DND-41 (cell line): ENCODE measurements around the gene HNF1B.
A peak's percentile ranks its signal among the peaks of the same experiment; 100 is the strongest.

Experiments used
- ATAC-seq: fragments of 200-7000 bp; cut with Tn5 transposase; 3 replicates; pipeline ENCODE4 v1.9.1; 2021; ENCODE audit warnings: low read depth; ENCODE audit not compliant: insufficient read depth
- DNase-seq: peaks from one replicate; pipeline ENCODE4 v3.0.0-alpha.2; 2020
- H2AFZ ChIP-seq: 2 replicates; pipeline ENCODE4 v1.6.0; 2012; ENCODE audit warnings: low read depth, low read length
- H3K27ac ChIP-seq: 2 replicates; pipeline ENCODE4 v1.5.1; 2012; ENCODE audit warnings: low read length, inconsistent platforms
- H3K27me3 ChIP-seq: fragments of 200-600 bp; sonication (generic); 2 replicates; pipeline ENCODE4 v1.6.0; 2012; ENCODE audit warnings: low read length, mild to moderate bottlenecking, inconsistent platforms; ENCODE audit not compliant: insufficient read depth, poor library complexity
- H3K36me3 ChIP-seq: 2 replicates; pipeline ENCODE4 v1.5.1; 2012; ENCODE audit warnings: low read length, inconsistent platforms; ENCODE audit not compliant: insufficient read depth
- H3K4me1 ChIP-seq: 2 replicates; pipeline ENCODE4 v1.5.1; 2012; ENCODE audit warnings: mild to moderate bottlenecking, low read length; ENCODE audit not compliant: insufficient read depth
- H3K4me2 ChIP-seq: 2 replicates; pipeline ENCODE4 v1.6.0; 2012; ENCODE audit warnings: mild to moderate bottlenecking, moderate library complexity, low read length, inconsistent platforms; ENCODE audit not compliant: insufficient read depth
- H3K4me3 ChIP-seq, 2 experiments: fragments of 200-600 bp in 1 of 2; shearing (Covaris generic) in 1 of 2; 2 replicates each; pipeline ENCODE4 v1.5.1; 2012 to 2016; ENCODE audit warnings: inconsistent platforms in 2 of 2, low read length in 2 of 2, mild to moderate bottlenecking in 2 of 2, low read depth in 1 of 2, moderate library complexity in 1 of 2
- H3K79me2 ChIP-seq: 2 replicates; pipeline ENCODE4 v1.6.0; 2012; ENCODE audit warnings: low read length, inconsistent platforms; ENCODE audit not compliant: insufficient read depth
- H3K9ac ChIP-seq: 2 replicates; pipeline ENCODE4 v1.6.0; 2012; ENCODE audit warnings: low read depth, mild to moderate bottlenecking, inconsistent platforms, low read length, moderate library complexity
- H3K9me3 ChIP-seq: 2 replicates; pipeline ENCODE4 v1.5.1; 2012; ENCODE audit warnings: low read length, moderate library complexity, mild to moderate bottlenecking, inconsistent platforms; ENCODE audit not compliant: insufficient read depth, severe bottlenecking
- H4K20me1 ChIP-seq: 2 replicates; pipeline ENCODE4 v1.6.0; 2012; ENCODE audit warnings: low read length; ENCODE audit not compliant: insufficient read depth
- EZH2 ChIP-seq: IDR thresholded peaks from 3 replicates; pipeline ENCODE4 v1.6.1; 2012; ENCODE audit warnings: borderline replicate concordance, low read depth, mild to moderate bottlenecking, moderate library complexity, low read length, inconsistent platforms; ENCODE audit not compliant: severe bottlenecking
- TF ChIP-seq, protein P1 (sequence below): IDR thresholded peaks from 2 replicates; pipeline ENCODE4 v1.5.1; 2012; ENCODE audit warnings: borderline replicate concordance, low read length, moderate library complexity, mild to moderate bottlenecking; ENCODE audit not compliant: poor library complexity, severe bottlenecking; ENCODE audit errors: extremely low read depth

Gene HNF1B

DNA sequence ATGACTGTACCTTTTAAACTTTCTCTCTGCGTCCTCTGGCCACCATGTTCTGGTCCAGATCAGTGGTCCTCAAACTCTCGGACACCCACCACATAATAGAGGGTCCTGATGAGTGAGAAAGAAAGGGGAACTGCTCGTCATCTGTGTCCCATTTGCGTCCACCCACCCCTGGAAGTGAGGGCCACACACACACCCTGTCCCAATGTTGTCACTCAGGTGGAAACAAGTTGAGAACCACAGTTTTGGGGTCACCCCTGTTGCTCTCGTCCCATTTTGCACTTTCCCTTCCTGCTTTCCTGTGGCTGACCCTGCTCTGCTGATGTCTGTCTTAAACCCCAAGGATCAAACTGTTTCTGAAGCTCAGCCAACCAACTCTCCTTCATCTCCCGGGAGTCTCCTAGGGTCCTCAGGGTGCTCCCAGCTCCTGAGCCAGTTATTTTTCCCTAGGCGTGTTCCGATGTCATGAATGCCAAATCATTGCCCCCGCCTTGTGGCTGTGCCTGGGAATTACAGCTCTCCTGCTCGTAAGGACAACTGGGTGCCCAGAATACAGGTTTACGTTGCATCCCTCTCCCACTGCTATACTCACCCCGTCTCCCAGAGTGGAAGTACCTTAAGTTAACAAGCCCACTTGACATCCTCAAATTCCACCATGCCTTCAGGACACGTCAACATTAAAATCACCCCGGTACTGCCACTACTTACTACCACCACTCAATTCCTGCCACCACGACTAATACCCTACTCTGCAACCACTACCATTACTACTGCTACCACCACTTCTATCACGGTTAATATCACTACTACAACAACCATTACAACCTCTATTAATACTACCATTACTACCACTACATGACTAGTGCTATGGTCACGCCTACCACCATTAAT is 26.0 kb upstream of the HNF1B start:
- TF ChIP-seq, protein P1, sequence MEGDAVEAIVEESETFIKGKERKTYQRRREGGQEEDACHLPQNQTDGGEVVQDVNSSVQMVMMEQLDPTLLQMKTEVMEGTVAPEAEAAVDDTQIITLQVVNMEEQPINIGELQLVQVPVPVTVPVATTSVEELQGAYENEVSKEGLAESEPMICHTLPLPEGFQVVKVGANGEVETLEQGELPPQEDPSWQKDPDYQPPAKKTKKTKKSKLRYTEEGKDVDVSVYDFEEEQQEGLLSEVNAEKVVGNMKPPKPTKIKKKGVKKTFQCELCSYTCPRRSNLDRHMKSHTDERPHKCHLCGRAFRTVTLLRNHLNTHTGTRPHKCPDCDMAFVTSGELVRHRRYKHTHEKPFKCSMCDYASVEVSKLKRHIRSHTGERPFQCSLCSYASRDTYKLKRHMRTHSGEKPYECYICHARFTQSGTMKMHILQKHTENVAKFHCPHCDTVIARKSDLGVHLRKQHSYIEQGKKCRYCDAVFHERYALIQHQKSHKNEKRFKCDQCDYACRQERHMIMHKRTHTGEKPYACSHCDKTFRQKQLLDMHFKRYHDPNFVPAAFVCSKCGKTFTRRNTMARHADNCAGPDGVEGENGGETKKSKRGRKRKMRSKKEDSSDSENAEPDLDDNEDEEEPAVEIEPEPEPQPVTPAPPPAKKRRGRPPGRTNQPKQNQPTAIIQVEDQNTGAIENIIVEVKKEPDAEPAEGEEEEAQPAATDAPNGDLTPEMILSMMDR, result peak; percentile 69
- TF ChIP-seq EZH2, result no peak
- Histone ChIP-seq H2AFZ (no peak overlapping the region), H3K4me3 (no peak overlapping the region), H3K79me2 (no peaks in the 10 kb centered on the region), H3K4me1 (no peaks in the 10 kb centered on the region), H4K20me1 (no peaks in the 10 kb centered on the region), H3K36me3 (no peaks in the 10 kb centered on the region), H3K27ac (no peak overlapping the region), H3K9me3 (no peaks in the 10 kb centered on the region), H3K27me3 (peaks cover 7% of the 10 kb centered on the region), H3K9ac (no peak overlapping the region), H3K4me2 (no peak overlapping the region)
- peak; percentile 30 for DNase-seq
- ATAC-seq, result no peak

DNA sequence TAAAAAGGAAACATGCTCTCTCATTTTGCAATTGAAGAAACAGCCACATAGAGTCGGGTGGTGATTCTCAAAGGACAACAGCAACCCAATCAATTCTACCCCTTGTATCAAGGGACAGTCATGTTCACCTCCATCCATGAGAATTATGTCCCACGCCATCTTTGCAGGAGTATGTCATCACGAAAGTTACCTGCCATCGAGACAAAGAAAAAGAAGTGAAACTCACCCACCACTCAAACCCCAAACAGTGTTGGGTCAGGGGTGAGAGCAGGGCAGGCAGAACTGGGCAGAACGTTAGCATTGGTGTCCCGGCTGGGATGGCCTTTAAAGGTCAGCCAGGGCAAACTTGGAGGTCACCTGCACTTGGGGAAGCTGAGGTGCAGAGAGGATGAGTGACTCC is 24.2 kb upstream of the HNF1B start:
- Histone ChIP-seq H3K79me2 (no peaks in the 10 kb centered on the region), H3K4me3 (no peak overlapping the region), H3K36me3 (no peaks in the 10 kb centered on the region), H3K27me3 (peaks cover 16% of the 10 kb centered on the region), H3K27ac (no peak overlapping the region), H3K9me3 (no peaks in the 10 kb centered on the region), H3K4me2 (no peak overlapping the region), H4K20me1 (no peaks in the 10 kb centered on the region), H3K9ac (no peak overlapping the region), H2AFZ (no peak overlapping the region), H3K4me1 (peaks cover 10% of the 10 kb centered on the region)
- DNase-seq, result no peak
- TF ChIP-seq, protein P1, result no peak
- no peak for TF ChIP-seq EZH2
- ATAC-seq, result no peak

DNA sequence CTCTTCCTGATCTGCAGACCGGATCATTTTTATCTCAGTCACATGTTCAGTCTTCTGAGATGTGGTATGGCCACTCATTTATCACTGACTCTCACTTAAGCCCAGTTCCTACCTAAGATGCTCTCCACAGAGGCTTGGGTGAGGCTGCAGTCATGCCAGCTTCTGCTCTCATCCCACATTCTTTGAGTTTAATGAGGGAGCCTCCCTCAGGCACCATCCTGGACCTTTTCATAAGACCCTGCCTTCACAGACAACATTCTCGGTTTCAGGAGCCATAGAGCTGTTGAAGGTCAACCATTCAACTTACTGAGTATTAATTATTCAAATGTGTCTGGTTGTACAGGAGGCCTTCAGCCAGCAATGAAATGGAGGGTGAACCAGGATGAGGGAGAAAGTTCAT is 23.6 kb upstream of the HNF1B start:
- Histone ChIP-seq H3K27ac (no peak overlapping the region), H3K79me2 (no peaks in the 10 kb centered on the region), H3K36me3 (no peaks in the 10 kb centered on the region), H3K9ac (no peak overlapping the region), H3K4me3 (no peak overlapping the region), H3K27me3 (peaks cover 16% of the 10 kb centered on the region), H2AFZ (no peak overlapping the region), H3K4me2 (no peak overlapping the region), H3K4me1 (peaks cover 10% of the 10 kb centered on the region), H3K9me3 (no peaks in the 10 kb centered on the region), H4K20me1 (no peaks in the 10 kb centered on the region)
- DNase-seq, result no peak
- TF ChIP-seq, protein P1, result no peak
- TF ChIP-seq EZH2, result no peak
- ATAC-seq, result no peak
